GM12872 (cell line): ENCODE measurements around the gene APP.

Experiments used
- CTCF ChIP-seq: IDR thresholded peaks from 3 replicates; pipeline ENCODE4 v1.5.1; 2011; ENCODE audit warnings: low read depth, mild to moderate bottlenecking, low read length, moderate library complexity; ENCODE audit not compliant: insufficient read depth

The APP gene

GRCh38 chr21:25911730-25912401 is 258.7 kb downstream of the APP start:
- TF ChIP-seq CTCF = no peak

DNA sequence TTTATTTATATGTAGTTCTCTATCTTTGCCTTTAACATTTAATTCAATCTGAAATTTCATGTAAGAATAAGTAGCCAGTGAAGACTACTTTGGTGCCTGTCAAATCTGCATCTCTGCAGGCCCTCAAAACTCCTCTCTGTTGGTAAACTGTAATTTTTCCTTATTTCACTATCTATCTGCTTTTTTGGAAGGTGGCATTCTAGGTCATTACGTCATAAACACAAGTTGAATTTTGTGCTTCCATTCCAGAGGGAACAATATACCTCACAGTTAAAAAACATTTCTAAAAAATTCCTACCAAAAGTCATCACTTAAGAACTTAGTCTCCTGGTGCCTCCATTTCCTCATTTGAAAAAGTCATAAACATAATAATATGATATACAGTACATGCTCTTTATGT is 259.8 kb downstream of the APP start:
- TF ChIP-seq CTCF = no peak

- no peak for TF ChIP-seq CTCF
Measured at GRCh38 chr21:25909341-25909740, 261.2 kb downstream of the APP start.

- TF ChIP-seq CTCF = no peak
Measured at GRCh38 chr21:25908495-25908894, 262.1 kb downstream of the APP start.

DNA sequence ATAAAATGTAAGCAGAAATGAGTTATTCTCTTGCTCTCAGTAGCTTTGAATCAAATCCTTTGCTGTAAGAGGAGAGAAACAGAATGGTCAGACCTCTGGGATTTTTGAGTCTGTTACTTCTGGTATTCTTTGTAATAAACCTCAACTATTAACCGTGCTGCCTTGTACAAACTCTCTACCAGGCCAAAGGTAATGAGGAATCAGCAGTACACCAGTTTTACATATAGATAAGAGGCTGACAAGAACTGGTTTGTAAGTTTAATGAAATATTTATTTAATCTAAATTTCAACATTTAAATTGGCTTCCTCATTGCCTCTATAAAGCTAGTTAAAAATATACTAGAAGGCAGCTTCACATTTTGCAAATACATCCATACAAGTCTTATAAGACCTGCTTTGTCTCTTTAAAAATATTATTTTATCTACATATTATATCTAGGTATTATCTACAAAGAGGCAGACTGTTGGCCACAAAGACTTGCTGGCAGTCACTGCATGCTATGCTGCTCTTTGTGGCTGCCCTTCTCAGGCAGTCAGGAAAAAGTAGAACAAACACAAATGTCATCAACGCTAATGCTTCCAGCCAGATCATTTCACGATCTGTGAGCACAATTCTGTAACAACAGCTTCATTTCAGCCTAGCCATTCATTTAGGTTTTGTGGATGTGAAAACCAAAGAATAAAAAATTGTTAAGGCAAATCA is 262.8 kb downstream of the APP start:
- TF ChIP-seq CTCF = no peak

DNA sequence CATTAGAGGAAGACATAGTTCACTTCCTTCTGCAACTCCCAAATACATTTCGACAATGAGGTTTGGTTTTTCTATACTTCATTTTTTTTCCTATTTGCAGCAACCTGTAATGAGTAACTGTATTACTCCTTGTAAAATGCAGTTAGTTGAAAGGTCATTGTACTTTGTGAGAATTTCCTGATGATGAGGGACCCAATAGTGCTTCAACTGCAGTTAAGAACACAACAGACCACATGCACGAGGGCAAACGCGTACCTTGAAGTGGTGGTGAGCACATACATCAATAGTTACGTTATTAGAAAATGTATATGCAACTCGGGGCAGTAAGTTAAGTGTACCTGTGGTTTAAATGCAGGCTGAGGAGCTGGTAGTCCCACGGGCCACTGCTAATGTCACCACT is 264.0 kb downstream of the APP start:
- no peak for TF ChIP-seq CTCF

DNA sequence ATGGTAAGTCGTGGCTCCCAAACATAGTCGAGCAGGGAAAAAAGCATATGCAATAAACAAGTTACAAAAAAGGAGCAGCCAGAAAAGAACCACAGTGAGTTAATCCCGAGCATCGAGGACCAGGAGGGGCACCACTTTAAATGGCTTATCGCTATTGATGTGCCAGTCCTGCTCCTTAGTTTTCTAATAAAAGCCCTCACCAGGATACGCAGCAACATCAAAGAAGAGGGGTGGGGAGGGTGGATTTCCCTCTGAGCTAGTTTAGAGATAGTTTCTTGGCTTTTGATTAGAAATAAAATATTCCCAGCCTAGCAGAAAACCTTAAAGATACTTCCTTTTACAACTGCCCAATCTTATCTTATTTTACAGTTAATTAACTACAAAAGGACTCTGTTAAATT is 265.4 kb downstream of the APP start:
- TF ChIP-seq CTCF = no peak
